ENCODE measurements around the gene LSM10.
A peak's percentile ranks its signal among the peaks of the same experiment; 100 is the strongest.

The LSM10 gene

GRCh38 chr1:36397378-36398230, at the start of gene LSM10:
TSS of gene LSM10 (minus strand) at chr1:36397908. CDS start at chr1:36394129, 3,779 bp downstream.
- peak; percentile 84 to 88 for DNase-seq
- peak within 1 kb of the TSS; percentile 92 to 95 for H3K4me3 Mint-ChIP-seq
- peaks cover 58% of the 10 kb centered on the region for H3K4me1 Mint-ChIP-seq
- ATAC-seq = peak; percentile 89
- no peaks in the 10 kb centered on the region for H3K27me3 Mint-ChIP-seq
- peak within 1 kb of the TSS; percentile 99 for H3K27ac Mint-ChIP-seq
- H3K9me3 Mint-ChIP-seq = no peaks in the 10 kb centered on the region

DNA sequence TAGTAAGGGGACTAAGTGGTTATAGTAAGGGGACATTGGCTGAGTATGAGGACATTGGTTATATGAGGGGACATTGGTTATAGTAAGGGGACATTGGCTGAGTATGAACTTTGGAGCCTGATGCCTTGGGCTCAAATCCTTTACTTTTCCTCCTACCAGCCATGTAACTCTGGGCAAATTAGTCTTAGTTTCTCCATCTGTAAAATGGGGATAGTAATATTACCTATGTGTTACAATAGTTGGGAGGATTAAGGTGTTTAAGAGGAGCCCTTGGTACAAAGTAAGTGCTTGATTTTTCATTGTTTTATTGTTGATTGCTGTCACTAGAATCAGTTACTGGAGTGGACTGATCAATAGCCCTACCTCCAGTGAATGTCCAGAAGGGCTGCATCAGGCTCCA, 49.7 kb upstream of the LSM10 start:
- DNase-seq (no peak), ATAC-seq (no peak)
- H3K27ac Mint-ChIP-seq = no peak overlapping the region

DNA sequence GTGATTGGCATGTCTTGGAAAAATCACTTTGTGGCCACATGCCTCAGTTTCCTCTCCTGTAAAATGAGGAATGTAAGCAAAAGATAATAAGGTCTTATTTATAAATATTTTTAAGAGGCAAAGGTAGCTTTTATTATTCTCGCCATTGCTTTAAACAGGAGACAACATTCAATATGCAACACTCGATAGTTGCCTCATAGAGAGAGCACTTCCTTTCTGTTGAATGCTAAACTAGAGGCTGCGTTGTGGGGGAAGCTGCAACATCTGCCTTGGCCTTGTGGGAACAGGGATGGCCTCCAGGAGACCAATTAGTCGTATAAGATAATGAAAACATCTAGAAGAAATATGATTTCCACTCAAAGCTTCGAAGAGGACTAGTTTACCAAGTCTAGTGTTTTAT, 49.0 kb upstream of the LSM10 start:
- Mint-ChIP-seq H3K4me3 (no peak overlapping the region), H3K27ac (peak overlapping the region in 1 of 2 donors; percentile 23)
- ATAC-seq = no peak

More for the DNA sequence above, 49.7 kb upstream of the LSM10 start:
- Mint-ChIP-seq H3K4me3 (no peak overlapping the region), H3K27me3 (no peaks in the 10 kb centered on the region), H3K4me1 (peaks cover 23% of the 10 kb centered on the region), H3K9me3 (no peaks in the 10 kb centered on the region)

GRCh38 chr1:36446271-36446670, 48.6 kb upstream of the LSM10 start:
- no peak for ATAC-seq
- peak overlapping the region in 1 of 2 donors; percentile 55 for H3K27ac Mint-ChIP-seq
- DNase-seq = no peak
- H3K9me3 Mint-ChIP-seq = no peaks in the 10 kb centered on the region
- peaks cover 18% of the 10 kb centered on the region for H3K4me1 Mint-ChIP-seq
- H3K27me3 Mint-ChIP-seq = no peaks in the 10 kb centered on the region
- H3K4me3 Mint-ChIP-seq = no peak overlapping the region

More for the DNA sequence above, 49.0 kb upstream of the LSM10 start:
- Mint-ChIP-seq H3K27me3 (no peaks in the 10 kb centered on the region), H3K4me1 (peaks cover 22% of the 10 kb centered on the region), H3K9me3 (no peaks in the 10 kb centered on the region)
- DNase-seq = no peak

DNA sequence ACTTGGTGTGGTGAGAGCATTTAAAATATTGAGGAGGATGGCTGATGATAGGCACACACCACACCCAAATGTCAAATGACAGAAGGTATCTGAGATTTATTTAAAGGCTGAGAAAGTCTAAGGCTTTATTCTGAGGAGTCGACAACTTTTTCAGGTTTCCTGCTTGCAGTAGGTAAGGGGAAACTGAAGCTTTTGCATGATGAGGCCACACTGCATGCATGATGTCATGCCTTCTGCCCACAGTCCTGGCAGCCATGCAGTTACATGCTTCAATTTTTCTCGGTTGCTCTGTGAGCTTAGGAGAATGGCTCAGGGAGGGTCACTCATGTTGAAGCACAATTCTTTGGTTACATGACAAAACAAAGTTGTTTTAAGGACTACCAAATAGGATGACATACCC, 45.6 kb upstream of the LSM10 start:
- H3K4me3 Mint-ChIP-seq = no peak overlapping the region
- DNase-seq = no peak
- ATAC-seq = no peak
- no peak overlapping the region for H3K27ac Mint-ChIP-seq
- peaks cover 9% of the 10 kb centered on the region for H3K4me1 Mint-ChIP-seq
- no peaks in the 10 kb centered on the region for H3K9me3 Mint-ChIP-seq
- no peaks in the 10 kb centered on the region for H3K27me3 Mint-ChIP-seq

DNA sequence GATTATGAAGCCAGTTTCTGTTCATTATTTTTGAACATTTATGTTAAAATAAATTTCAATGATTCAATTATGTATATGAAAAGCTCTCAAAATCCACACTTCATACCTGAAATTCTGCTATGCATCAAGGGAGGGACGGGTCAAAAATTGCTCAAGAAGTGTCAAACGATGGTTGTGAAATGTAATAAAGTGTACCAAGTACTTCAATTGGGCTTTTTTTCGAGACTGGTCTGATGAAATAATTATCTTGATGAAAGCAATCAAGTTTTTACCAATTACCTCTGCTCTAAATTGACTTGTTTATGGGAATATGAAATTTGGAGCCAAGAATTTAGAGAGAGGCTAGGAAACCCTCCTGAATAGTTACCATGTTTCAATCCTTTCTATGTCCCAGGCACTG, 44.6 kb upstream of the LSM10 start:
- Mint-ChIP-seq H3K9me3 (no peaks in the 10 kb centered on the region), H3K4me1 (peaks cover 9% of the 10 kb centered on the region), H3K27me3 (no peaks in the 10 kb centered on the region), H3K4me3 (no peak overlapping the region), H3K27ac (no peak overlapping the region)
- no peak for DNase-seq
- ATAC-seq = no peak

DNA sequence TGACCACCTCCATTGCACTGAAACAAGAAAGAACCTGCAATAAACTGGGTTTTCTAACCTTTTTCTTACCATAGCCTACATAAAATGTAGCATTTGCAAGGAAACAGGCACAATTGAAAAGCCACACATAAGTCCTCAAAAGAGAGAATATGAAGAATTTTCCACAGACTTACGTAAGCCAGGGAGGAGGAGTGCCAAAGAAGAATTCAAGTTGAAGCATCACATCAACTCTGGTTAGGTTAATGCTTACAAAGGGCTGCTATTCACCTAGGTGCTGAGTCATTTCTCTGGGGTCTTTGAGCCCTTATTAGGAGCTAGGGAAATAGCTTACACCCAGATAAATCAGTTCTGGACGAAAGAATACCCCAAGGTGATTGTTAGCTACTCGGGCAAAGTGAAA, 42.9 kb upstream of the LSM10 start:
- Mint-ChIP-seq H3K27ac (no peak overlapping the region), H3K4me1 (no peaks in the 10 kb centered on the region), H3K4me3 (no peak overlapping the region), H3K27me3 (no peaks in the 10 kb centered on the region), H3K9me3 (no peaks in the 10 kb centered on the region)
- no peak for DNase-seq
- no peak for ATAC-seq

- H3K27me3 Mint-ChIP-seq = no peaks in the 10 kb centered on the region
- no peaks in the 10 kb centered on the region for H3K9me3 Mint-ChIP-seq
- ATAC-seq (no peak), DNase-seq (no peak)
- no peaks in the 10 kb centered on the region for H3K4me1 Mint-ChIP-seq
- no peak overlapping the region for H3K4me3 Mint-ChIP-seq
- H3K27ac Mint-ChIP-seq = no peak overlapping the region
Observed at GRCh38 chr1:36440044-36440443, 42.3 kb upstream of the LSM10 start.

- Mint-ChIP-seq H3K27ac (peak overlapping the region in 1 of 2 donors; percentile 78), H3K4me3 (no peak overlapping the region), H3K4me1 (no peaks in the 10 kb centered on the region), H3K27me3 (no peaks in the 10 kb centered on the region), H3K9me3 (no peaks in the 10 kb centered on the region)
- ATAC-seq (no peak), DNase-seq (no peak)
Observed at GRCh38 chr1:36438715-36439114, 41.0 kb upstream of the LSM10 start.

DNA sequence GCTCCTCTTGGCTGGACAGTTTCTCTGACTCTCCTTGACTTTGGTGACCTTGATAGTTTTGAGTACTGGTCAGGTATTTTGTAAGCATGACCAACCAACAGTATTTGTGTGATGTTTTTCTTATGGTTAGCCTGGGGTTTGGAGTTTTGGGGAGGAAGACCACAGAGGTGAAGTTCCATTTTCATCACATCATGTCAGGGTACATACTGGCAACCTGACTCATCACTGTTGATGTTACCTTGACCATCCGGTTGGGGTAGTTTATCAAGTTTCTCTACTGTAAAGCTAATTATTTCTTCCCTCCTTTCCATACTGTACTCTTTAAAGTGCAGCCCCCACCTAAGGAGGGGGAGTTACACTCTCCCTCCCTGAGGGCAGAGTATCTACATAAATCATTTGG, 39.1 kb upstream of the LSM10 start:
- Mint-ChIP-seq H3K27ac (no peak overlapping the region), H3K4me3 (no peak overlapping the region), H3K27me3 (no peaks in the 10 kb centered on the region), H3K9me3 (no peaks in the 10 kb centered on the region), H3K4me1 (no peaks in the 10 kb centered on the region)
- DNase-seq = no peak
- no peak for ATAC-seq

- ATAC-seq (no peak), DNase-seq (no peak)
- Mint-ChIP-seq H3K27ac (no peak overlapping the region), H3K4me1 (no peaks in the 10 kb centered on the region), H3K27me3 (no peaks in the 10 kb centered on the region), H3K4me3 (no peak overlapping the region), H3K9me3 (no peaks in the 10 kb centered on the region)
Observed at GRCh38 chr1:36433102-36433501, 35.4 kb upstream of the LSM10 start.

- no peak for DNase-seq
- Mint-ChIP-seq H3K9me3 (no peaks in the 10 kb centered on the region), H3K27me3 (no peaks in the 10 kb centered on the region), H3K4me1 (no peaks in the 10 kb centered on the region), H3K4me3 (no peak overlapping the region), H3K27ac (no peak overlapping the region)
- ATAC-seq = no peak
Observed at GRCh38 chr1:36432616-36433015, 34.9 kb upstream of the LSM10 start.

DNA sequence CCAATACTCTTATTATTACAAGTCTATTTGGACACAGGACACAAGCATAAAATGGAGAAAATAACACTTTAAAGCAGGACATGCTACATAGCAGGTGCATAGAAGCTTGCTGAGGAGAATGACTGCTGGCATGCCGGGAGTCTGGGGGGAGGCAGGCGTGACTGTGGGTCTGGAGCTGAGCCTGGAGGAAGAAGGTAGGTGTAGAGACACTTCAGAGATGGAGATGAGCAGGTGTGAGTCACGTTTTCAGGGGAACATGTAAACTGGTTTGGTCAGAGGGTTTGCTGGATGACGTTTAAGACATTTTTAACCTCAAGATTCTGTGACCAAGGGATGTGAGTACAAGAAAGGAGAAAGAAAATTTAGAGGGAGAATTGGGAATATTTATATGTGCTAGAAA, 28.1 kb upstream of the LSM10 start:
- H3K27me3 Mint-ChIP-seq = no peaks in the 10 kb centered on the region
- H3K9me3 Mint-ChIP-seq = no peaks in the 10 kb centered on the region
- no peak for DNase-seq
- peak overlapping the region in 1 of 2 donors; percentile 40 for H3K27ac Mint-ChIP-seq
- peaks cover 8% of the 10 kb centered on the region for H3K4me1 Mint-ChIP-seq
- ATAC-seq = no peak
- H3K4me3 Mint-ChIP-seq = no peak overlapping the region

DNA sequence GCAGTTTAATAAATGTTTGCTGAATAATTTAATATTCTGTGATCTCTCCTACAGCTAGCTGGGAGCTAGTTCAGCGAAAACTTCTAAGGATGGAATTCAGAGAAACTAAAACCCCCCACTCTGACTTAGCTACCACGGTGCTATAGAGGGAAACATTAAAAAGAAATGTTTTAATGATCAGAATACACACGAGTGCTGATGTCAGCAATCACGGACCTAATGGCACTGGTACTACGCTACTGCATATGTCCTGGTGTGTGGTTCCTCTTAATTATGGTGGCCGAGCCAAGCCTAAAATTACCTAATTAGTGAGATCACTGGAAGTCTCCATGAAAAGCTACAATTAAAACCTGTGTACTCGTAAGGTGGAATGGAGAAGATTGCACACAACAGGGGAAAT, 23.9 kb upstream of the LSM10 start:
- Mint-ChIP-seq H3K9me3 (no peaks in the 10 kb centered on the region), H3K4me3 (no peak overlapping the region), H3K27ac (peak overlapping the region; percentile 43 to 96), H3K27me3 (no peaks in the 10 kb centered on the region), H3K4me1 (peaks cover 19% of the 10 kb centered on the region)
- ATAC-seq (no peak), DNase-seq (no peak)

DNA sequence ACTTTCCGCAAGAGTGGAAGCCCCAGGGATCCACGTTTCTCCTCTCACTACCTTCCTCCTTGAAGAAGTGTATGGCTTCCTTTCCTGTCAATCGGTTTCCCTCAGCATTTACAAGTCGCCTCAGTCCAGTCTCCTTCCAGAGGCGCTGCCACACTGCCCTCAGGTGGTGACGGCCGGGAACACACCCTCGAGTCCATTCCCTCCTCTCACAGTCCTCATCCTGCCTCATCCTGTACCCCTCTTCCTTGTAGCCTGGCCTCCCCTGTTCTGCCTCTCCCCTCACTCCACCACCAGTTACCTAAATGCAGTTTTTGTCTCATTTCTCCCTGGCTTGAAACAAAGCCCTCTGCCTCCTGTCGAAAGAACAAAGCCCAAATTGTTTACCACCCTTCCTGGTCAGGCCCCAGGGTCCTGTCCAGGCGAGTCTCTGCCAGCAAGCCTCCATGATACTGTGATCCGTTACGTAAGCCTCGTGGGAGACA, 23.2 kb upstream of the LSM10 start:
- H3K9me3 Mint-ChIP-seq = no peaks in the 10 kb centered on the region
- peak overlapping the region; percentile 46 to 64 for H3K4me3 Mint-ChIP-seq
- ATAC-seq = peak; percentile 98

GRCh38 chr1:36420409-36420808, 22.7 kb upstream of the LSM10 start:
- ATAC-seq = peak; percentile 33
- no peaks in the 10 kb centered on the region for H3K27me3 Mint-ChIP-seq
- H3K9me3 Mint-ChIP-seq = no peaks in the 10 kb centered on the region
- DNase-seq = no peak
- H3K4me3 Mint-ChIP-seq = peak overlapping the region; percentile 46 to 64
- H3K4me1 Mint-ChIP-seq = peaks cover 19% of the 10 kb centered on the region
- peak overlapping the region in 1 of 2 donors; percentile 97 for H3K27ac Mint-ChIP-seq

More for the DNA sequence above, 23.2 kb upstream of the LSM10 start:
- H3K27ac Mint-ChIP-seq = peak overlapping the region; percentile 96 to 97
- DNase-seq = peak; percentile 87 to 89
- peaks cover 19% of the 10 kb centered on the region for H3K4me1 Mint-ChIP-seq
- H3K27me3 Mint-ChIP-seq = no peaks in the 10 kb centered on the region

Measured in stimulated activated naive CD8-positive, alpha-beta T cell treated with anti-CD3 and anti-CD28 coated beads, Interleukin-15, amount 100 ng/mL, for 72 hours (primary cell).